GM18520 (cell line): ENCODE measurements around the gene HOXA3.

ENCODE experiments used
- ATAC-seq: cut with Tn5 transposase; IDR thresholded peaks from one replicate; pipeline ENCODE4 v1.9.1; 2021; ENCODE audit not compliant: unreplicated experiment

Gene HOXA3

DNA sequence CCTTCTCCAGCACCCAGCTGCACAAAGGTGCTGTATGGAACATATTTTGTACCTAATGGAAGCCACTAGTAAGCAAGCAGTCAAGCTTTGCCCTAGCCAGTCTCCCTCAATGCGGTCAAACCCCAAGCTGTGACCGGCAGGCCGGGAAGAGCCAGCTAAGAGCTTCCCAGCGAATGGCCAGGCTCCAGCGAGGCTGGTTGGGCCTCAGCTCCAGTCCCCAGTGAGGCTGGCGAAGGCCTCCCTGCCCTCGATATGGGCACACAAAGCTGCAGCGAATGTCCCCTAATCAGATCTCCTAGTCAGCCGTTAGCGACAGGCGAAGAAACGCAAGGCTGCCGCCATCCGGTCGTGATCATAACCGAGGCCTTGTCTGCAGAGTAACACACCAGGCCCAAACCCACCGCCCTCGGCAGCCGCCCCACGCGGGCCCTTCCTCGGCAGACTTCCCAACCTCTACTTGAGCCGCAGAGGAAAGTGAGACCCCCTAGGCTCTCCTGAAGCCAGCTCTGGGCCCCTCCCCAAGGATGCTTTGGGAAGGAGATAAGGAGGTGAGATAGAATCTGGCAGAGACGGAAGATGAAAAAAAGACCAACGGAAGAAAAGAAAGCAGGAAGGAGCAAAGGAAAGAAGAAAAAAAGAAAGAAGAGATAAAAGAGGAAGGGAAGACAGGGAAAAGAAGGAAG is 16.0 kb upstream of the HOXA3 start:
- ATAC-seq: no peak

DNA sequence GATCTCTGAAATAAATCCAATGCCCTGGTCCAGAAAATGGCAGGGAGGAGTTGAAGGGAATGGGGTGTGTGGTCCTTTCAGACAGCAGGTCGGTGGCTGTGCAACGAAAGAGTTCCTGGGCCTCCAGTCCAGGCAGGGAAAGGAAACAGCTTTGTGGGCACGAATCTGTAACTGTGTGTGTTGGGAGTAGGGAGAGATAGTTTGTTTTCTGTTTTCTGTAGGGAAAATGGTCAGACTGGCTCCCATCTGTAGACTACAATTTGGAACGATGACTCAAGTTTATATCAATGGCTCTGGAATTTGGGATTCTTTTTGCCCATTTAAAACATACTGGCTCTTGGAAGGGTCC is 15.5 kb upstream of the HOXA3 start:
- no peak for ATAC-seq

DNA sequence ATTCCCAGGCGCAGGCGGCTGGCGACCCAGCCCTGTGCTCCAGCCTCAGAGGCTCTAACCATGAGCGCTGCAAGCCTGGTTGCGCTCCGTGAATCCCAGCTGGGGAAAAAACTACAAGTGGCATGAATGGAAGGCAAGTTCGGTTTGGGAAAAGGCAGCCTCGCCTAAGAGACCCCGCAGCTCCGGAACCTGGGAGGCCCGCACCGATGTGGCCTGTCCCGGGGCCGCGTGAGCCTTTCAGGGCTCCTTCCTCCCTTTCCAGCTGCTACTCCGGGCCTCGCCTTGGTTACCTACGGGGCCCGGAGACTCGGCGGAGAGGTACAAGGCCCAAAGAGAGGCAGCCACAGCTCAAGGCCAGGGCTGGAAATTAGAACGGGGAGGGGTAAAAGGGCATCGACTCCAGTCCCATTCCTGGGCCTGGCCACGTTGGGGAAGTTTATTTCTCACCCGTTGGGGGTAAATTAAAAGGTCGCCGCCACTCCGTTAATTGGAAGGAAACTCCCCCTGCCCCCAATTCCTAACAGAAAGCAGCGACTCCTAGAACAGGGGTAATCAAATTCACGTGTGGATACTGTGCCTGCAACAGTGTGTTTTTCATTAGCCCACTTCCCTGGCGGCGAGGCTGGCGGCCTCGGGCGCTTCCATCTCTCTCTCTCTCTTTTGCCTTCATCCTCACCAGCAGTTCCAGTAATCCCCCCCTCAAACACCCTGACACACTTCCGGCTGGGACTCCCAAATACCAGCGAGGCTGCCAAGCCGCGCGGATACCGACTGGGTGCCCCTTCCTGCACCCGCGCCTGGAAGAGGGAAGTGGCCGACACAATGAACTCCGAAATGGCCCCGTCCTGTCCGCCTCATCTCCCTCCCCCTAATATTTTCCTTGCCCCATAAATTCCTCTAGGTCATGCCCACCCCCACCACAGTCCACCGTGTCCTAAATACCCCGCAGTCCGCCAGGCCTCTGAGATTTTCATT is 14.4 kb upstream of the HOXA3 start:
- no peak for ATAC-seq

DNA sequence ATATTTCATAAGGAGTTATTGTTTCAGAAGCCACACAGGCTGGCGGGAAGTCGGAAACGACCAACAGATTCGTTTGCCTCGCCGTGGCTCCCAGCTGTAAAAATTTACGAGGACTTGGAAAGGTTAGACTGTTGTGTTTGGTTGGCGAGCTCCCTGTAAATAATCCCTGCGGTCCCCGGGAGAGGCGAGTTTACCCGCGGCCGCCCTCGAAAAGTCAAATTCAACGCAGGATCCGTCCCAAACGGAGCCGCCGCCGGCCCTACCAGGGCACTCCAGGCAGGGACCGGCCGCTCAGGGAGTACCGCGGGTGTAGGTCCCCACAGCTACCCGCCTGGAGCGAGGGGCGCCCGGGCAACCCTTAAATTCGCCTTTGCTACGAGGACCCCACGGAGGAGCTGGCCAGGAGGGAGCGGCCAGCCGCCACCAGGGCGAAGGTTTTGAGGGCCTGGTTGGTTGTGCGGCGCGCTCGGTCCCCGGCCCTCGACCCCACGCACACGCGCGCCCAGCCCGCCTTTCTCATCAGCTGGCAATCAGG is 13.7 kb upstream of the HOXA3 start:
- ATAC-seq: no peak

DNA sequence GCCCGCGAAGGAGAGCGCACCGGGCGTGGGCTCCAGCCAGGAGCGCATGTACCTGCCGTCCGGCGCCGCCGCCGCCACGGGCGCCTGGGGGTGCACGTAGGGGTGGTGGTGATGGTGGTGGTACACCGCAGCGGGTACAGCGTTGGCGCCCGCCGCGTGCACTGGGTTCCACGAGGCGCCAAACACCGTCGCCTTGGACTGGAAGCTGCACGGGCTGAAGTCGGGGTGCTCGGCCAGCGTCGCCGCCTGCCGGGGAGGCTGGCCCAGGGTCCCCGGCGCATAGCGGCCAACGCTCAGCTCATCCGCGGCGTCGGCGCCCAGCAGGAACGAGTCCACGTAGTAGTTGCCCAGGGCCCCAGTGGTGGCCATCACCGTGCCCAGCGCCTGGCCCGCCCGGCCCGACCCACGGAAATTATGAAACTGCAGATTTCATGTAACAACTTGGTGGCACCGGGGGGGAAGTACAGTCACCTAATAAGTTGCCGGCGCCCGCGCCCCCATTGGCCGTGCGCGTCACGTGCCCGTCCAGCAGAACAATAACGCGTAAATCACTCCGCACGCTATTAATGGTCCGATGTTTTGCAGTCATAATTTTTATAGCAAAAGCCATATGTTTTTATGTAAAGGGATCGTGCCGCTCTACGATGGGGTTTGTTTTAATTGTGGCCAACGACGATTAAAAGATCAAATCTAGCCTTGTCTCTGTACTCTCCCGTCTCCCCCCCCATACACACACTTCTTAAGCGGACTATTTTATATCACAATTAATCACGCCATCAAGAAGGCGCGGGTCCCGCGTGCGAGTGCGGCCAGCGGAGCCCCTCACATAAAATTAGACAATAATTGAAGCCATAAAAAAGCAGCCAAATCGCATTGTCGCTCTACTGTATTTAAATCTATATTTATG is 13.0 kb upstream of the HOXA3 start, which contains the start of gene HOXA9:
TSS of gene HOXA9 (minus strand) at position 449 of the 907 bp plus-strand sequence. CDS start at position 369, 80 bp downstream.
- ATAC-seq: no peak

DNA sequence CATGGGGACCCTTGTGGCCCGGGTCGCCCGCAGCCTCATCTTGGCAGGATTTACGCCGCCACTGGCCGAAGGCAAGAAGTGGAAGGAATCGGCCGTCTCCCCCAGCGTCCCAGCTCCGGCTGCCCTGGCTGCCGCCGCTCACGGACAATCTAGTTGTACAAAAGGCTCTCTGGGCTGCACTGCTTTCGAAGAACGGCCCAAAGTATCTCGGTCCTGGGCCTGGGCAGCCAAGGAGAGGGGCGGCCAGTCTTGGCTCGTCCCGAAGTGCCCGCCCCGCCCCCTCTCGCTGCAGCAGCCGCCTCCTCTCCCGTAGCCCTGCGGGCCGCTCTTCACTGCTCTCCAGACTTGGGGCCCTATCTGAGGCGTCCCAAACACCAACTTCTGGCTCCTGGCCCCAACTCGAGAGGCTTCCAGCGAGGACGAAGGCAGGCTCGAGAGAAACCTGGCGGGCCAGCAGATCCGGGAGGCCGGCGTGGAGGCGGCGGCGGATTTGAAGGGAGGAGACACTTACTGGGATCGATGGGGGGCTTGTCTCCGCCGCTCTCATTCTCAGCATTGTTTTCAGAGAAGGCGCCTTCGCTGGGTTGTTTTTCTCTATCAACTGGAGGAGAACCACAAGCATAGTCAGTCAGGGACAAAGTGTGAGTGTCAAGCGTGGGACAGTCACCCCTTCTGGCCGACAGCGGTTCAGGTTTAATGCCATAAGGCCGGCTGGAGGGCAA is 12.1 kb upstream of the HOXA3 start:
- ATAC-seq: no peak

DNA sequence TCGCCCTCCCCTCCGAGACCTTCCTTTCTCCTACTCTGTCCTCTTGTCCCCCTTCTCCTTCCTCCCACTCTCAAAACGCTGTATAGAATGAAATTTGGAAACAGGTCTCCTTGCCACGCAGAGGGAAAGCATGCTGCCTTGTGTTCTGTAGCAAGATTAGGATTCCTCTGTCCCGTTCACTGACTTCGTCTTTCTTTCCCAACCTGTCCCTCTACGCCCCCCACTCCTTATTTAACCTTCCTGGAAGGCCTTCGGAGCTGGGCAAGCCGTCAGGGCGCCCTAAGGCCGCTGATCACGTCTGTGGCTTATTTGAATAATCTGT is 11.6 kb upstream of the HOXA3 start:
- no peak for ATAC-seq

DNA sequence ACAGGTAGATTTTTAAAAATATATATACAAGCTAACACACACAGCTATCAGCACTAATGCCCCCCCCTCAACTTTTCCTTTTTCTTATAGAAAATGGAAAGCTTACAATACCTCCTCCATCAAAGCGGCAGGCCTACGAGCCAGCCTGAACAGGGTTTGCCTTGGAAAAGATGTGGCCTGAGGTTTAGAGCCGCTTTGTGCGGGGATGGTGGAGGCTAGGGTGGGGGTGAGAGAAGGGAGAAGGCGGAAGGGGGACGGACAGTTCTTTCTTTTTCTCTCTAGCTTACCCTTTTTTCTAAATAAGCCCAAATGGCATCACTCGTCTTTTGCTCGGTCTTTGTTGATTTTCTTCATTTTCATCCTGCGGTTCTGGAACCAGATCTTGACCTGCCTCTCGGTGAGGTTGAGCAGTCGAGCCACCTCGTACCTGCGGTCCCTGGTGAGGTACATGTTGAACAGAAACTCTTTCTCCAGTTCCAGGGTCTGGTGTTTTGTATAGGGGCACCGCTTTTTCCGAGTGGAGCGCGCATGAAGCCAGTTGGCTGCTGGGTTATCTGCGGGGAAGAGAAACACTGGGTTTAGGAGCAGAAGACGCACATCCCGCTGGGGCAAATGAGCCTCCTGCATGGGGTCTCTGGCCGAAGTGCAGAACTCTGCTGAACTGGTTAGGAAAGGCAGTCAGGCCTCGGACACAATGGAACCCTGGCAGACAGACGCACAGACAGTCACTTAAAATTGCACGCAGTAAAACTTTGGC is 11.1 kb upstream of the HOXA3 start:
- ATAC-seq: no peak

DNA sequence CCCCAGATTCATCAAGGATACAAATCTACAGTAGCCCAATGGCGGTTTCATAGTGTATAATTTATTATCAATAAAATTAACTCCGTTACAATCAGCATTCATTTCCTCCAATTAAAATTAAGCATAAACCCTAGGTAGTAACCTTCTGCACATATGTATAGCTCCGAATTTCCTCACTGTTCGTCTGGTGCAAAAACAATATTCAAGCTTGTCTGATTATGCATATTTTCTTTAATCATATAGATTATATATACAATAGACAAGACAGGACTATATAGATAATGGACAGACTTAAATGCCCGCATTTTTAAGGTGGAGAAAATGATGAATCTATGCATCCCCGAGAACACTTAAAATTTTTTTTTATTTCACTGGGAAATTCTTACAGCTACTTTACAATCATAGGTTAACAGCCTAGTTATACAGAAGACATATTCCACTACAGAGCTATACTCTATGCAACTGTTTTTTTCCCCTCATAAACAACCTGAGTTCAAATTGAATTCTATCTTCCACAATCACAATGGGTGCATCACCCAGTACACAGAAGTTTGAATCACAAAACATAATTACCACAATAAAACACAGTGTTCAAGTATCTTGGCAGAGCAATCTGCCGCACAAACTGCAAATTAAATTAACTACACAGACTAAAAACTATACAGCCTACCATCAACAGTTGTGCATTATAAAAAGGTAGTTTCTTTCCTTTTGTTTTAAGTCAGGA is 10.3 kb upstream of the HOXA3 start:
- ATAC-seq: no peak

DNA sequence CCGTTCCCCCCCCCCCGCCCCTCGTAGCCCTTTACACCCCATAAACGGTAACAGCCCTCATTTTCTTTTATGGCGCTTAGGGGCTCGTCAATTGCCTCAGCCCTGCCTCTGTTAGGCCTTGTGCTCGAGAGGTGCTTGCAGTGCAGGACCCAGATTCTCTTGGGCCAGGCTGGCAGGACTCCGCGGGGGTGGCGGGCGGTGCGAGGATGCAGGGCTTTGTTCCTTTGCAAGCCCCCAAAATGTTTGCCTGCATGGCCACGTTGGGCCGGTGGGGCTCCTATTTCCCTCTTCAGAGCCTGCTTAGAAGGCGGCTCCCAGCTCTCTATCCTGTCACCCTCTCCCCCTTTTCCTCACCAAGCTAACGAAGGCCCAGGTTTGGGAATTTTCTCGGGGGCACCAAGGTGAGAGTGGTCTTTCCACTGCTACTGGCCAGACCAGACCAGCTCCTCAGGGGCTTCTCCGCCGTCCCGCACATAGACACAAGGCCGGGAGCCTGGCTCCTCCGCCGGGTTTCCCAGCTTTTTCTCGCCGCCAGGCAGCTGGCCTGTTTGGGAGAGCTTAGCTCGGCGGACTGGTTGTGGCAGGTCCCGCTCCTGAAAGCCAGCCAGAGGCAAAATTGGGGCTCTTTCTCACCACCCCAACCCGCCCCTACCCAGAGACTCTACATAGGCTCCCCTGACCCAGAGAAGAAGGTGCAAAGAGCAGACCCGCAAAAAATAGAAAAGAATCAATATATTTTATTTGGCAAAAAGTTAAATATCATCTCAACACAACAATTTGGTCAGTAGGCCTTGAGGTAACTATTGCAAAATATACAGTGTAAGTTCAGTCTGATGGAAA is 9.6 kb upstream of the HOXA3 start:
- ATAC-seq: no peak

DNA sequence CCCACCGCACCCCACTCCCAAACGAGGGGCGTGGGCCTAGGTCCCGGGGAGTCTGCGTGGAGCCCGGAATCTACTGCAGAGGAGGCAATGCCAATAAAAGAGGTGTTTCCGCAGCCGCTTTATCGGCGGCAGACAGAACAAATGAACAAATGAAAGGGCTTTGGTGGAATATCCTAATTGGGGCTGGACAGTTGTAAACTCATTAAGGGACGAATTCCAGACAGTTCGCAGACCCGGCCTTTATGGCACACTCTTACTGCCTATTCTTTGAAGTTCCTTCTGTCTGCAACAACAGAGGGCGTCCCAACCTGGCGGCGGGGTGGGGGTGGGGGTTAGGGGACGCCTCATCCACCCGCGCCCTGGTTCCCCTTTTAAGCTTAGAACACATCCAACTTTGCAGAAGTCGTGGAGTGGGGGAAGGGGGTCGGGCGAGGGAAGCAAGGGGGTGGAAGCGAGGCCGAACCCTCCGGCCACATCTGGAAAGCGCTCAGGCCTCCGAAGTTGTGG is 8.9 kb upstream of the HOXA3 start:
- no peak for ATAC-seq

DNA sequence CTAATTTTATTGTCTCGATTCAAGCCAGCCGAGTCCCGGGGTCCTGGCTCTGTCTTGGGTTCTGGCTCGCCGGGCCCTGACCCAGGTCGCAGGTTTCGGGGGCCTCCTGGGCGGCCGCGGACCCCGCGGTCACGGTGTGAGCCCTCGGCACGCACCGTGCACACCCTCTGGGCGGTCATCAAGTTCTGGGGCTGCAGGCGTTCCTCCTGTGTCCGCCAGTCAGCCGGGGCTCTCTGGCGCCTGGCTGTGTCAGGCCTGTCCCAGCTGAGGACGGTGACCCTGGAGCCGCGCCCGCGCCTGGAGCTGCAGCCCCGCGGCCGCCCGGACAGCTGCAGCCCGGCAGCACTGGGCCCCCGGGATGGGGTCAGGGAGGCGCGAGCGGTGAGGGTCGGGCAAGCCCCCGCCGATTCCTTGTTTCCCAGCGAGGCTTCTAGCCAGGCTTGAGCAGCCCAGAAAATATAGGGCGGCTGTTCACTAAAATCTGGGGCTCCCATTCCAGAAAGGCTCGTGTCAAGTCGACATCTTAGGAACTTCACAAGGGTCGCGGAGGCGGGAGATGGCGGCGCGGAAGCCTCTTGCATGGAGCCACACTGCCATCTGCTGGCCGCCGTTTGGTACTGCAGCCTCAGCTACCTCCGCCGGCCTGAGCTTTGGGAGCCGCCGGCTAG is 8.3 kb upstream of the HOXA3 start:
- ATAC-seq: peak; percentile 67

DNA sequence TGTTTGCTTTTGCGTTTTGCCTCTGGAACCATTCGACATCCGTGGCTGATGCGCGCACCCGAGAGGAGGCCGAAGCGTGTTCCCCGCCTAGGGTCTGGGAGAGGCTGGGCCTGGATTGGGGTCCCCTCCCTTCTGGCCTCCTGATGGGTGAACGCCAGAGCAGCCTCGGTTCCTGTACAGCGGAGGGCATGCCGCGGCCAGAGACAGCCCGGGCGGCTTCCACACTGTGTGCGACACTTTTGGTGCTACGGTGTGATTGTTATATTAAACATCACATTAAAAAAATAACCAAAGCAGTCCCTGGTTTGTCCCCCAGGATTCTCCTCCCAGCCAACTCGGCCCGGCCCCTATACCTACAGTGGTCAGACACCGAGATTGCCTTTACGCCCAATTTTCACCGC is 7.8 kb upstream of the HOXA3 start:
- no peak for ATAC-seq

DNA sequence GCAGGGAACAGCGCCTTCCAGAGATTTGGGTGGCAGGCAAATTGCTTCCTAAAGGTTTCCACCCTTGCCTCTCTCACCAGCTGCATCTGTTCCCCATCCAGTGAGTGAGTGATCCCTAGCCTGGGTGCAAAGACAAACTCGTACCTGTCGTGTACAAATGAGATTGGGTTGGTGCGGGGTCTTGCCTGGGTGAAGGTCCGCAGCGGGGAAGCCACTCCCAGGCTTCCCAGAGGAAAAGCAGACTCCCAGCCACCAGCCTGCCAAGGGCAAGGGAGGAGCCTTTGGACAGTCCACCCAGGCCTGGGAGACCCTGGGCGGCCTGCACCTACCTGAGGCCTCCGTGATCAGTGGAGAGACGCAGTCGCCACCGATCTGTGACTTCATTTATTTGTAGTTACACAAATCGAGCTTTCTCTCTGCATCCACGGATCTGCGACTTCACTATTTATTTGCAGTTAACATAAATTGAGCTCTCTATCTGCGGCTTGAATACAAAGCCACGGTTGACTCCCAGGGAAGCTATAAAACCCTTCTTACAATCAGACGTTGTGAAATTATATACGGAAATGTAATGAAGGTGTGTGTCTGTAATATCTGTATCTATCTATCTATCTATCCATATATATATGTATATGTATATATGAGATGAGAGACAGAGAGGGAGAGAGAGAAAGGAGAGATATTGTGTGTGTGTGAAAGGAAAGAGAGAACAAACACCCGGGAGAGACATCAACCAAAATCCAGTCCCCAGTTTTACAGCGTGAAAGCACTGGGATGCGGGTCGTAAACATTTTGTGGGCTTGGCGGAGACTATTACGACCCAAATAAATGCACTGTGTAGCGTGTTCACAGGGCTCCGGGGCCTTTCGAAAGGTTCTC is 7.1 kb upstream of the HOXA3 start:
- no peak for ATAC-seq

DNA sequence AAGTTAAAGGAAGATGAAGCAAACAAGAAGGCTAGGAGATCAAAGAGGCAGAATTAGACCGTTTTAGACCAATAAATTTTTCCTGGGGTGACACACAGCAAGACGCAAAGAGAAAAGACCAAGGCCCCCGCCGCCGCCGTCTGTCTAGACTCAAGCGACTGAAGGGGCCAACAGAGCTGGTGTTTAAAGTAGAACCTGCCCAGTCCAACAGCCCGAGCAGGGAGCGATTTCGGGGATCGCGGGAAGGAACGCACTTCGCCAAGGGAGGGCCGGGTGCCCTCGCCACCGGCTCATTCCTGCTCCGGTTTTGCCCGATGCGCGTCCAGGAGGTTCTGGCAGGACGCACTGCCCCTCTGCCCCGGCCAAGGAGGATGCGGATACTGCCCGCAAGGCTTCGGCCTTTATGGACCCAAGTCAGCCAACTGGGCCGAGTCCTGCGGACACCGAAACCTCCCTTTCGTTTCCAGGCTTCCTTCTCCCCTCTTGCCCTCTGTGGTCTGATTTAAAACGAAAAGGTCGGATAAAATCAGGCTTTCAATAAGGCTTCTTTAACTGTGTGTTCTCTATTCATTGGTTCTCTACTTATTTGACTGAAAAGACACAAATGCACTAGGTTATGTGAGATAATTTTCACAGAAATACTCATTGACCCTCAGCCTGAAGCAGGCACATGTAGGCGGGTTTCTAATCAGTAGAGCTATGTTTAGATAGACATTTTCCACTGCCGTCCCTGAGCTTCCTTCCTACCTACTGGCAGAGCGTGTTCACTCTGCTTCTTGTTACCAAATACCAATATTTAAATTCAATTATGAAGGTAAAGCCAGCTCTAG is 6.3 kb upstream of the HOXA3 start:
- ATAC-seq: no peak
